Measurements from ENCODE around the gene LUZP2. TPM values are rescaled to one million over a fixed set of nuclear protein-coding genes. Genes with fewer than 3 reads are reported as not detected.

LUZP2 gene
- total and polyA plus RNA-seq, 2 donors (not counting 1 experiment from before 2014, with no cell fraction given), result not detected

GRCh38 chr11:24628224-24628776, 131.4 kb downstream of the LUZP2 start:
- no peaks in the 10 kb centered on the region for H3K79me2 ChIP-seq (ENCODE audit: control insufficient read depth, insufficient read depth, low read length)
- no peak overlapping the region for H3K4me2 ChIP-seq (replicated peaks; ENCODE audit: low read depth, low read length, poor library complexity, severe bottlenecking)
- H3K4me3 ChIP-seq (ENCODE audit: control extremely low read depth in 1 of 5, extremely low read depth in 1 of 5, insufficient read depth in 1 of 5, low read depth in 2 of 5, low read length in 4 of 5), result no peak overlapping the region
- ATAC-seq (ENCODE audit: low read depth) (no peak), DNase-seq (no peak)
- TF ChIP-seq, protein P1, sequence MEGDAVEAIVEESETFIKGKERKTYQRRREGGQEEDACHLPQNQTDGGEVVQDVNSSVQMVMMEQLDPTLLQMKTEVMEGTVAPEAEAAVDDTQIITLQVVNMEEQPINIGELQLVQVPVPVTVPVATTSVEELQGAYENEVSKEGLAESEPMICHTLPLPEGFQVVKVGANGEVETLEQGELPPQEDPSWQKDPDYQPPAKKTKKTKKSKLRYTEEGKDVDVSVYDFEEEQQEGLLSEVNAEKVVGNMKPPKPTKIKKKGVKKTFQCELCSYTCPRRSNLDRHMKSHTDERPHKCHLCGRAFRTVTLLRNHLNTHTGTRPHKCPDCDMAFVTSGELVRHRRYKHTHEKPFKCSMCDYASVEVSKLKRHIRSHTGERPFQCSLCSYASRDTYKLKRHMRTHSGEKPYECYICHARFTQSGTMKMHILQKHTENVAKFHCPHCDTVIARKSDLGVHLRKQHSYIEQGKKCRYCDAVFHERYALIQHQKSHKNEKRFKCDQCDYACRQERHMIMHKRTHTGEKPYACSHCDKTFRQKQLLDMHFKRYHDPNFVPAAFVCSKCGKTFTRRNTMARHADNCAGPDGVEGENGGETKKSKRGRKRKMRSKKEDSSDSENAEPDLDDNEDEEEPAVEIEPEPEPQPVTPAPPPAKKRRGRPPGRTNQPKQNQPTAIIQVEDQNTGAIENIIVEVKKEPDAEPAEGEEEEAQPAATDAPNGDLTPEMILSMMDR (IDR thresholded peaks at IDR 0.05), result no peak
- TF ChIP-seq EZH2 (IDR thresholded peaks at IDR 0.05; ENCODE audit: borderline replicate concordance, insufficient read depth, low read depth, low read length, poor library complexity, severe bottlenecking), result no peak
- H3K9me3 ChIP-seq (ENCODE audit: control extremely low read depth in 1 of 3, control insufficient read depth in 2 of 3, insufficient read depth in 1 of 3, low read length in 2 of 3), result no peaks in the 10 kb centered on the region
- no peaks in the 10 kb centered on the region for H4K20me1 ChIP-seq (ENCODE audit: control insufficient read depth, insufficient read depth, low read length, poor library complexity, severe bottlenecking)
- Mint-ChIP-seq H3K4me1 (no peaks in the 10 kb centered on the region), H3K27ac (no peak overlapping the region), H3K27me3 (no peaks in the 10 kb centered on the region), H3K9me3 (ENCODE audit: insufficient read depth) (no peaks in the 10 kb centered on the region), H3K4me3 (no peak overlapping the region)
- intact Hi-C loops (cut with micrococcal nuclease), result no loop called here
- CTCF ChIA-PET, result no interaction called here
- H3K36me3 ChIP-seq (replicated peaks in 1 of 2; ENCODE audit: control extremely low read depth in 1 of 2, control insufficient read depth in 1 of 2, extremely low read depth in 1 of 2, insufficient read depth in 2 of 2, low read length in 1 of 2), result no peaks in the 10 kb centered on the region
- no peak overlapping the region for H3K27ac ChIP-seq (ENCODE audit: low read length in 2 of 2)
- no peak overlapping the region for H2AFZ ChIP-seq (ENCODE audit: insufficient read depth, low read depth, low read length, poor library complexity, severe bottlenecking)
- H3K27me3 ChIP-seq (replicated peaks in 1 of 4; ENCODE audit: control extremely low read depth in 1 of 4, control insufficient read depth in 3 of 4, insufficient read depth in 4 of 4, low read length in 3 of 4), result no peaks in the 10 kb centered on the region
- no CpG with 5 or more reads among the region's 5 CpGs for WGBS (ENCODE audit: insufficient coverage)
- POLR2A ChIA-PET, result no interaction called here
- no peaks in the 10 kb centered on the region for H3K4me1 ChIP-seq (ENCODE audit: control insufficient read depth in 2 of 2, insufficient read depth in 2 of 2, low read length in 2 of 2)
- no peak overlapping the region for H3K9ac ChIP-seq (ENCODE audit: low read length)

GRCh38 chr11:24634606-24635160, 137.8 kb downstream of the LUZP2 start:
- POLR2A ChIA-PET, result no interaction called here
- H3K27ac Mint-ChIP-seq, result no peak overlapping the region
- Histone ChIP-seq H3K27me3 (replicated peaks in 1 of 4; ENCODE audit: control extremely low read depth in 1 of 4, control insufficient read depth in 3 of 4, insufficient read depth in 4 of 4, low read length in 3 of 4) (no peaks in the 10 kb centered on the region), H2AFZ (ENCODE audit: insufficient read depth, low read depth, low read length, poor library complexity, severe bottlenecking) (no peak overlapping the region), H3K4me1 (ENCODE audit: control insufficient read depth in 2 of 2, insufficient read depth in 2 of 2, low read length in 2 of 2) (no peaks in the 10 kb centered on the region), H3K79me2 (ENCODE audit: control insufficient read depth, insufficient read depth, low read length) (no peaks in the 10 kb centered on the region), H3K36me3 (replicated peaks in 1 of 2; ENCODE audit: control extremely low read depth in 1 of 2, control insufficient read depth in 1 of 2, extremely low read depth in 1 of 2, insufficient read depth in 2 of 2, low read length in 1 of 2) (no peaks in the 10 kb centered on the region), H3K9me3 (ENCODE audit: control extremely low read depth in 1 of 3, control insufficient read depth in 2 of 3, insufficient read depth in 1 of 3, low read length in 2 of 3) (no peaks in the 10 kb centered on the region), H3K4me2 (replicated peaks; ENCODE audit: low read depth, low read length, poor library complexity, severe bottlenecking) (no peak overlapping the region), H3K4me3 (ENCODE audit: control extremely low read depth in 1 of 5, extremely low read depth in 1 of 5, insufficient read depth in 1 of 5, low read depth in 2 of 5, low read length in 4 of 5) (no peak overlapping the region), H3K27ac (ENCODE audit: low read length in 2 of 2) (no peak overlapping the region), H3K9ac (ENCODE audit: low read length) (no peak overlapping the region), H4K20me1 (ENCODE audit: control insufficient read depth, insufficient read depth, low read length, poor library complexity, severe bottlenecking) (no peaks in the 10 kb centered on the region)
- DNase-seq (no peak), ATAC-seq (ENCODE audit: low read depth) (no peak)
- TF ChIP-seq, protein P1 (IDR thresholded peaks at IDR 0.05), result no peak
- CTCF ChIA-PET, result no interaction called here
- no peaks in the 10 kb centered on the region for H3K9me3 Mint-ChIP-seq (ENCODE audit: insufficient read depth)
- H3K4me3 Mint-ChIP-seq, result no peak overlapping the region
- no peaks in the 10 kb centered on the region for H3K4me1 Mint-ChIP-seq
- intact Hi-C loops (cut with micrococcal nuclease), result no loop called here
- H3K27me3 Mint-ChIP-seq, result no peaks in the 10 kb centered on the region
- WGBS (ENCODE audit: insufficient coverage), result no CpG with 5 or more reads among the region's 4 CpGs
